ENCODE results near the gene ZNF79. TPM values are rescaled to one million over a fixed set of nuclear protein-coding genes. Genes with fewer than 3 reads are reported as not detected.

ZNF79 gene
- total RNA-seq: 10 to 100 TPM in 2 of 4 donors, 1 to 10 TPM in 2; 4.8 to 10.7 (median 8.1) TPM

DNA sequence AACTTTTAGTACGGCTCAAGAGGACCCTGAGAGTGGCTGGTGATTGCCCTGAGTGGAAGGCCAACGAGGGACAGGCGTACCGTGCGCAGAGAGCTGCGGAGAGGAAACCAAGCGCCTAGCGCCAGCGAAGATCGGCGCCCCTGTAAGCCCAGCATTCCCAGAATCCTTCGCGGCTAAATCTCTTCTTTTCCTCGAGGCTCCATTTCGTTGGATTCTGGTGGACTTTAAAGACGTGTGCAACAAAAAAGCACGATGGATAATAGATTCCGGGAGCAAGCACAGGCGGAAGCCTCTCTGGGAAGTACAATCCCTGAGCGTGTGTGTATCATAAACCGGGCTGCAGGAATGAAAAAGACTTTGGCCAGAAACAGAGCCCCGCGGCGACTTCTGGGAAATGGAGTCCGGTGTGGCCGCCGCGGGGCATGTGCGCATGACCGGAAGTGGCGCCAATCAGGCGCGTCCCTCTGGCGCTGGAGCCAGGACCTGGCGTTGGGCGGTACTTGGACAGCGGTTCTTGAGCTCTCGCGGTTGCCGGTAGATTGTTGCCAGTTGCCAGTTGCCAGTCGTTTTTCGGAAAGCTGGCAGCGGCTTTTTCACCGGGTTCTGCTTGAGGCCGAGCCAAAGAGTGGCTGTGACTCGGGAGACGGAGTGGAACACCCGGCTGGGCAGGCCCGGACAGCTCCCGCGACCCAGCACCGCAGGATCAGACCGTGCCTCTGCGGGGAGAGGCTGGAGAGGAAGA lies at the start of gene ZNF79:
ZNF79 (plus strand) TSS at position 449 of the 742 bp plus-strand sequence. CDS start 406 bp downstream, outside the sequence.
- DNase-seq (ENCODE audit: low spot score in 2 of 2): peak; percentile 97
- H3K4me1 ChIP-seq: peaks cover 43% of the 10 kb centered on the region
- WGBS: under 1% methylated on average over 38 of the region's 54 CpGs
- TF ChIP-seq POLR2A (IDR thresholded peaks at IDR 0.05) (peak in 1 of 2 donors; percentile 43), POLR2AphosphoS5 (IDR thresholded peaks at IDR 0.05) (peak in 2 of 3 donors; percentile 13 to 32)
- TF ChIP-seq, protein P1, sequence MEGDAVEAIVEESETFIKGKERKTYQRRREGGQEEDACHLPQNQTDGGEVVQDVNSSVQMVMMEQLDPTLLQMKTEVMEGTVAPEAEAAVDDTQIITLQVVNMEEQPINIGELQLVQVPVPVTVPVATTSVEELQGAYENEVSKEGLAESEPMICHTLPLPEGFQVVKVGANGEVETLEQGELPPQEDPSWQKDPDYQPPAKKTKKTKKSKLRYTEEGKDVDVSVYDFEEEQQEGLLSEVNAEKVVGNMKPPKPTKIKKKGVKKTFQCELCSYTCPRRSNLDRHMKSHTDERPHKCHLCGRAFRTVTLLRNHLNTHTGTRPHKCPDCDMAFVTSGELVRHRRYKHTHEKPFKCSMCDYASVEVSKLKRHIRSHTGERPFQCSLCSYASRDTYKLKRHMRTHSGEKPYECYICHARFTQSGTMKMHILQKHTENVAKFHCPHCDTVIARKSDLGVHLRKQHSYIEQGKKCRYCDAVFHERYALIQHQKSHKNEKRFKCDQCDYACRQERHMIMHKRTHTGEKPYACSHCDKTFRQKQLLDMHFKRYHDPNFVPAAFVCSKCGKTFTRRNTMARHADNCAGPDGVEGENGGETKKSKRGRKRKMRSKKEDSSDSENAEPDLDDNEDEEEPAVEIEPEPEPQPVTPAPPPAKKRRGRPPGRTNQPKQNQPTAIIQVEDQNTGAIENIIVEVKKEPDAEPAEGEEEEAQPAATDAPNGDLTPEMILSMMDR (IDR thresholded peaks at IDR 0.05): no peak
- H3K9me3 ChIP-seq: no peaks in the 10 kb centered on the region
- peak within 1 kb of the TSS; percentile 75 for H3K4me3 ChIP-seq
- peaks cover 4% of the 10 kb centered on the region for H3K36me3 ChIP-seq
- H3K27ac ChIP-seq: peak within 1 kb of the TSS; percentile 82
- no peaks in the 10 kb centered on the region for H3K27me3 ChIP-seq

DNA sequence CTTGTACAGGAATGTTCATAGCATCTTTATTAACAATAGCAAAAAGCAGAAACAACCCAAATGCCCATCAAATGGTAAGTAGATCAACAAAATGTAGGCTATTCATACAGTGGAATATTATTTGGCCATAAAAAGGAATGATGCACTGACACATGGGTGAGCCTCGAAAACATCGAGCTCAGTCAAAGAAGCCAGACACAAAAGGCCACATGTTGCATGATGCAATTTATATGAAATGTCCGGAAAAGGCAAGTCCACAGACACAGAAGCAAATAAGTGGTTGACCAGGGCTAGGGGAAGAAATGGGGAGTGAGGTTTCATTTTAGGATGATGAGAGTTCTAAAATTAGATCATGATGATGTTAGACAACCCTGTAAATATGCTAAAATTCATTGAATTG lies 43.7 kb upstream of the ZNF79 start:
- TF ChIP-seq POLR2A (IDR thresholded peaks at IDR 0.05) (no peak), EP300 (IDR thresholded peaks at IDR 0.05) (no peak), POLR2AphosphoS5 (IDR thresholded peaks at IDR 0.05) (no peak)
- TF ChIP-seq, protein P1 (IDR thresholded peaks at IDR 0.05): no peak
- H3K9me3 ChIP-seq: no peaks in the 10 kb centered on the region
- H3K27me3 ChIP-seq: no peaks in the 10 kb centered on the region
- no peak overlapping the region for H3K4me3 ChIP-seq
- H3K36me3 ChIP-seq: no peaks in the 10 kb centered on the region
- no peak for DNase-seq (ENCODE audit: low spot score in 2 of 2)
- 93% methylated on average over 3 of the region's 3 CpGs for WGBS
- H3K4me1 ChIP-seq: no peaks in the 10 kb centered on the region
- H3K27ac ChIP-seq: no peak overlapping the region

DNA sequence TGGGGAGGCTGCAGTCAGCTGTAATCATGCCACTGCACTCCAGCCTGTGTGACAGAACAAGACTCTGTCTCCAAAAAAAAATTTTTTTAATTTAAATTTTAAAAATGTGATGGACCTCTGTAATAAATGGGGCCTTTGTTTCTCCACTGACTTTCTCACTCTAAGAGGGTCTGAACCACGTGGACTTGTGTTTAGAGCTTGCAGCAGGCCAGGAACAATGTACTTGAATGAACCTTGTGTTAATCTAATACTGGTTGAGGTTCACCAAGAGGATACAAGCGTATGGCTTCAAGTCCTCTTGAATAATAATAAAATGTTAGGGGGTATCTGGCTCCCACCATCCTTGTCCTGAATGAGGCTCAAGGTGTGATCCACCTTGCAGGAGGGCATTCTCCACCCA lies 41.6 kb upstream of the ZNF79 start:
- Histone ChIP-seq H3K4me3 (no peak overlapping the region), H3K27me3 (no peaks in the 10 kb centered on the region), H3K9me3 (no peaks in the 10 kb centered on the region), H3K27ac (no peak overlapping the region), H3K36me3 (no peaks in the 10 kb centered on the region), H3K4me1 (no peaks in the 10 kb centered on the region)
- DNase-seq (ENCODE audit: low spot score in 2 of 2): no peak
- 74% methylated on average over 2 of the region's 2 CpGs for WGBS
- TF ChIP-seq, protein P1 (IDR thresholded peaks at IDR 0.05): no peak
- no peak for TF ChIP-seq POLR2A (IDR thresholded peaks at IDR 0.05)
- no peak for TF ChIP-seq EP300 (IDR thresholded peaks at IDR 0.05)
- no peak for TF ChIP-seq POLR2AphosphoS5 (IDR thresholded peaks at IDR 0.05)

DNA sequence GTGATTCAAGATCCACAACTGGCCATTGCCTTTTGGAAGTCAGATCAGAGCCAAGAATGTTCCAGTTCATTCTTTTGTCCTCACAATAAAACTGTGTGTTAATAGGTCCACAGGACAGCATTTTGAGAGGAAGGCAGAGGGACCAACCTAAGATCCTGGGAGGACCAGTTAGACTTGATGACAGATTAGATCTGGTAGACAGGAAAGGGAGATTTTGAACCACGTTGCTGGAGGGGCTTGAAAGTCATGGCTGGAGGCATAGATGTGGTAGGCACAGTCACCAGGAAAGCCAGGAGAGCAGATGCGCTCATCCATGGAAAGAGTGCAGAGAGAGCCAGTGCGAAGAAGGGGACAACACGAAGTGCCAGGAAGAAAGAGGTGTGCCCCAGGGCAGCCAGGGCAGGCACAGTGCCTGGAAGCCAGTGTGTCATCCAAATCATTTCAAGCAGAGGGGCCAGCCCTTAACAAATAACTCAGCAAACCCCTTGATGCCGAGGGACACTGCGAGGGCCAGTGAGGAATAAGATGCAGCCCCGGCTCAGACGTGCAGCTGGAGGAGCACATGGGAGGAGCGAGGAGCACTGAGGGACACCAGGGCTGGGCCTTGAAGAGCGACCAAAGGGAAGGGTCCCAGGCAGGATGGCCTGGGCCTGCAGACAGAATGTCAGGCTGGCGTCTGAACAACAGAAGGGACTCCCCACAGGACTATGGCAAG lies 40.0 kb upstream of the ZNF79 start:
- TF ChIP-seq EP300 (IDR thresholded peaks at IDR 0.05) (no peak), POLR2A (IDR thresholded peaks at IDR 0.05) (no peak)
- TF ChIP-seq, protein P1 (IDR thresholded peaks at IDR 0.05): no peak
- no peaks in the 10 kb centered on the region for H3K36me3 ChIP-seq
- no peak overlapping the region for H3K27ac ChIP-seq
- no peaks in the 10 kb centered on the region for H3K27me3 ChIP-seq
- no peak overlapping the region for H3K4me3 ChIP-seq
- 82% methylated on average over 11 of the region's 11 CpGs for WGBS
- peak in 1 of 2 donors; percentile 41 for DNase-seq (ENCODE audit: low spot score in 2 of 2)
- no peaks in the 10 kb centered on the region for H3K9me3 ChIP-seq
- peaks cover 11% of the 10 kb centered on the region for H3K4me1 ChIP-seq

DNA sequence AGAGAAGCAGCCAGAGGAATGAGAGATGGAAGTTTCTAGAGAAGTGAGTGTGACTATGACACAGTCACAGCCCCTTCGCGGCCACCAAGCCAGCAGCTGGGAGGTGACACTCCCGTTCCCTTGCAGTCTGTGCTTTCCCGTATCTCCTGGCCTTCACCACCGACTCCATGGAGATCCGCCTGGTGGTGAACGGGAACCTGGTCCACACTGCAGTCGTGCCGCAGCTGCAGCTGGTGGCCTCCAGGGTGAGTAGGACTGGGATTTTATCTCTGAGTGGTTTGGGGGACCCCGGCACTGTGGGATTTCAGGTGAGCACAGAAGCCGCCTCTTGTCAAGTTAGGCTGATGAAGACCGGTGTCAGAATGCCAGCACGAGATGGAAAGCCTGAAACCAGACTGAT lies 39.3 kb upstream of the ZNF79 start:
- Histone ChIP-seq H3K27ac (no peak overlapping the region), H3K9me3 (no peaks in the 10 kb centered on the region), H3K36me3 (no peaks in the 10 kb centered on the region), H3K27me3 (no peaks in the 10 kb centered on the region), H3K4me3 (no peak overlapping the region), H3K4me1 (peaks cover 11% of the 10 kb centered on the region)
- 92% methylated on average over 13 of the region's 13 CpGs for WGBS
- DNase-seq (ENCODE audit: low spot score in 2 of 2): peak in 1 of 2 donors; percentile 53
- TF ChIP-seq POLR2A (IDR thresholded peaks at IDR 0.05): no peak
- TF ChIP-seq, protein P1 (IDR thresholded peaks at IDR 0.05): no peak

All from suprapubic skin (tissue), 4 donors.